GM23248 (cell line): ENCODE measurements around the gene ZBTB7C. TPM values are rescaled to one million over a fixed set of nuclear protein-coding genes. Genes with fewer than 3 reads are reported as not detected.

Experiments used
- DNase-seq: peaks from one replicate; pipeline ENCODE4 v3.0.0-alpha.2; 2015
- H2AFZ ChIP-seq: fragments of 200-600 bp; sonication (generic); 2 replicates; pipeline ENCODE4 v1.6.1; 2016; ENCODE audit warnings: antibody characterized with exemption
- H3F3A ChIP-seq: fragments of 200-600 bp; sonication (generic); 2 replicates; pipeline ENCODE4 v1.6.1; 2016; ENCODE audit warnings: mild to moderate bottlenecking, antibody characterized with exemption, mixed run types; ENCODE audit not compliant: insufficient read depth
- H3K27ac ChIP-seq: fragments of 200-600 bp; sonication (generic); 2 replicates; pipeline ENCODE4 v1.5.1; 2016; ENCODE audit warnings: mild to moderate bottlenecking
- H3K27me3 ChIP-seq: fragments of 200-600 bp; sonication (generic); replicated peaks from 2 replicates; pipeline ENCODE4 v1.6.1; 2016; ENCODE audit warnings: mild to moderate bottlenecking; ENCODE audit not compliant: insufficient read depth
- H3K36me3 ChIP-seq: fragments of 200-600 bp; sonication (generic); 2 replicates; pipeline ENCODE4 v1.6.1; 2016; ENCODE audit warnings: low read depth, mild to moderate bottlenecking
- H3K4me1 ChIP-seq: fragments of 200-600 bp; sonication (generic); 2 replicates; pipeline ENCODE4 v1.6.1; 2016; ENCODE audit warnings: mild to moderate bottlenecking; ENCODE audit not compliant: insufficient read depth
- H3K4me2 ChIP-seq: fragments of 200-600 bp; sonication (generic); one replicate; pipeline ENCODE4 v1.6.1; 2016; ENCODE audit warnings: mild to moderate bottlenecking; ENCODE audit not compliant: unreplicated experiment
- H3K4me3 ChIP-seq: fragments of 200-600 bp; sonication (generic); 2 replicates; pipeline ENCODE4 v1.5.1; 2016; ENCODE audit warnings: mild to moderate bottlenecking
- H3K79me2 ChIP-seq: fragments of 200-600 bp; sonication (generic); 2 replicates; pipeline ENCODE4 v1.6.1; 2016; ENCODE audit warnings: mild to moderate bottlenecking; ENCODE audit not compliant: insufficient read depth
- H3K9ac ChIP-seq: fragments of 200-600 bp; sonication (generic); 2 replicates; pipeline ENCODE4 v1.6.1; 2016; ENCODE audit warnings: mild to moderate bottlenecking
- H3K9me2 ChIP-seq: fragments of 200-600 bp; sonication (generic); 2 replicates; pipeline ENCODE4 v1.6.1; 2016; ENCODE audit warnings: mixed run types, mild to moderate bottlenecking, moderate library complexity; ENCODE audit not compliant: insufficient read depth
- H3K9me3 ChIP-seq: fragments of 200-600 bp; sonication (generic); one replicate; pipeline ENCODE4 v1.6.1; 2017; ENCODE audit warnings: low read depth
- H4K20me1 ChIP-seq: fragments of 200-600 bp; sonication (generic); 2 replicates; pipeline ENCODE4 v1.6.0; 2016; ENCODE audit not compliant: insufficient read depth
- EZH2 ChIP-seq: fragments of 200-600 bp; sonication (generic); IDR thresholded peaks from 2 replicates; pipeline ENCODE4 v1.6.1; 2018; ENCODE audit warnings: antibody characterized with exemption, mild to moderate bottlenecking; ENCODE audit not compliant: insufficient read depth, poor library complexity, severe bottlenecking
- EZH2phosphoT487 ChIP-seq: fragments of 200-600 bp; sonication (generic); IDR thresholded peaks from 2 replicates; pipeline ENCODE4 v1.6.1; 2018; ENCODE audit warnings: antibody characterized with exemption, moderate library complexity, mild to moderate bottlenecking, low read depth; ENCODE audit not compliant: insufficient read depth
- WGBS, 2 experiments: methylation state at CpG; one replicate each; pipeline ENCODE4 v1.1.6; 2015 to 2017; ENCODE audit warnings: low lambda C conversion rate in 2 of 2, low coverage in 1 of 2; ENCODE audit errors: missing lambda C conversion rate in 2 of 2; 5-methylcytosine and 5-hydroxymethylcytosine counted together
- in situ Hi-C: fragments of 300-500 bp; cut with MboI; formaldehyde crosslinking; loops from 2 replicates; pipeline ENCODE4 v1.15.0; 2020
- polyA plus RNA-seq: library from polyadenylated mRNA; unstranded; fragments of >200 nt; fragmentation: Nextera tagmentation; extraction: Ambion mirVana; gene quantifications from 2 replicates; pipeline ENCODE4 v1.2.1, GENCODE V29; 2016
- total RNA-seq: library from RNA; depleted of rRNA; stranded (reverse); fragments of >200 nt; shearing (Covaris generic); gene quantifications from 2 replicates; pipeline ENCODE4 v1.2.3, GENCODE V29; 2014

The ZBTB7C gene
- total and polyA plus RNA-seq, 2 experiments from 2014 or later, result not detected

DNA sequence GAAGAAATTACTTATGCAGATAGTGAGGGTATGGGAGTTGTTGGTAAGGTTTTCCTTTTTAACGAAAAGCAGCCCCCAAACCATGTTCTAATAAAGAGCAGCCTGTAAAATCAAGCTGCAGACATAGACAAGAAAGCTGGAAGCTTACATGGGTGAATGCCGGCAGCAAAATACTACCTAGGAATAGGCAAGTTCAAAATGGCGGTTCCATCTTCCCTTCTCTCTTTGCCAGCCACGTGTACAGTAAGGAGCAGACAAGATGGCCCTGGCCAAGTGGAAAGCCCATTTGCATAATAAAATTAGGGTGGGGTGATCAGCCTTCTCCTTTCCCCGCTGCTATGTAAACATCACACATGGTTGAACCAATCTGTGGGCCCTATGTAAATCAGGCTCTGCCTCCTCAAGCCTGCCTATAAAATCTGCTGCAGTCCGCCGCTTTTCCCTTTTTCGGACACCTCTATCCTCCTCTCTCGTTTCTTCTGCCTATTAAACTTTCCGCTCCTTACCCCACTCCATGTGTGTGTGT lies 155.0 kb downstream of the ZBTB7C start:
- Histone ChIP-seq H3K9ac (no peak overlapping the region), H3K27me3 (peaks cover 22% of the 10 kb centered on the region; the same call in 1 of the 2 replicates), H3K79me2 (no peaks in the 10 kb centered on the region), H3K9me3 (peaks cover 2% of the 10 kb centered on the region), H3K27ac (no peak overlapping the region), H4K20me1 (no peaks in the 10 kb centered on the region), H3F3A (no peaks in the 10 kb centered on the region), H3K4me1 (no peaks in the 10 kb centered on the region), H3K4me3 (no peak overlapping the region), H3K4me2 (no peak overlapping the region), H3K9me2 (no peaks in the 10 kb centered on the region), H2AFZ (no peak overlapping the region), H3K36me3 (no peaks in the 10 kb centered on the region)
- TF ChIP-seq EZH2 (no peak), EZH2phosphoT487 (no peak)
- 67 to 73% methylated on average over 10 of the region's 10 CpGs for WGBS, 2 experiments
- in situ Hi-C loops, result no loop called here
- DNase-seq, result no peak

DNA sequence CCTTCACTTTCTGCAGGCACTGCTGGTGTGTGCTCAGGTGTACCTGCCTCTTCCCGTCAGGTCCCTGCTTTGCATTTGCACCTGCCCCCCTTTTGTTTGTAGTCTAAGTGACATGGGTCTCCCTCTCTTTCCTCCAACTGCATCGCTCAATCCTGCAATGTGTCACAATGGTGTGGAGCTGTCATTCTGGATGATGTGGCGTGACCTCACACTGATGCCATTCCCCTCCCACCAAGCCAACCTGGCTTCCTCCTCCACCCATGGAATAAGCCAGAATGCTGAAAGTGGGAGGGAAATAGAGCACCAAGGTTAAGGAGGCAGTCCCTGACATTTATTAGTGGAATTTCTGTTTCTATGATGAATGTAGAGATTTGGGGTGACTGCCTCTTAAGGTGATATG lies 156.7 kb downstream of the ZBTB7C start:
- H3K4me2 ChIP-seq, result no peak overlapping the region
- WGBS, 2 experiments, result 47 to 57% methylated on average over 3 of the region's 3 CpGs
- peaks cover 24% of the 10 kb centered on the region; the same call in 1 of the 2 replicates for H3K27me3 ChIP-seq
- H3K36me3 ChIP-seq, result no peaks in the 10 kb centered on the region
- no peak overlapping the region for H3K27ac ChIP-seq
- H3K4me1 ChIP-seq, result no peaks in the 10 kb centered on the region
- H2AFZ ChIP-seq, result no peak overlapping the region
- no peaks in the 10 kb centered on the region for H3K9me2 ChIP-seq
- DNase-seq, result no peak
- no peak overlapping the region for H3K9ac ChIP-seq
- no peaks in the 10 kb centered on the region for H3F3A ChIP-seq
- H4K20me1 ChIP-seq, result no peaks in the 10 kb centered on the region
- peaks cover 2% of the 10 kb centered on the region for H3K9me3 ChIP-seq
- no peaks in the 10 kb centered on the region for H3K79me2 ChIP-seq
- no peak overlapping the region for H3K4me3 ChIP-seq
- in situ Hi-C loops, result no loop called here
- TF ChIP-seq EZH2phosphoT487 (no peak), EZH2 (no peak)

DNA sequence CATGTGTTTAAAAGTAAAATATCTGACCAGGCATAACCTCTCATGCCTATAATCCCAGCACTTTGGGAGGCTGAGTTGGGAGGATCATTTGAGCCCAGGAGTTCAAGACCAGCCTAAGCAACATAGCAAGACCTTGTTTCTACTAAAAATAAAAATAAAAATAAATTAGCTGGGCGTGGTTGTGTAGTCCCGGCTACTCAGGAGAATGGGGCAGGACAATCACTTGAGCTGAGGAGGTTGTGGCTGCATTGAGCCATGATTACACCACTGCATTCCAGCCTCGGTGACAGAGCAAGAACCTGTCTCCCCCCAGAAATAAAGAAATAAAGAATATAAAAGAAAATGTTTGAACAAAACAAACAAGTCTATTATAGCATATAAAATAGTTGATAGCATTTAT lies 158.3 kb downstream of the ZBTB7C start:
- H3F3A ChIP-seq, result no peaks in the 10 kb centered on the region
- H3K9ac ChIP-seq, result no peak overlapping the region
- no peak for DNase-seq
- no peak overlapping the region for H3K27ac ChIP-seq
- no peaks in the 10 kb centered on the region for H3K9me2 ChIP-seq
- H3K79me2 ChIP-seq, result no peaks in the 10 kb centered on the region
- no peaks in the 10 kb centered on the region for H3K9me3 ChIP-seq
- no peaks in the 10 kb centered on the region for H3K4me1 ChIP-seq
- H3K4me3 ChIP-seq, result no peak overlapping the region
- no peak overlapping the region for H3K4me2 ChIP-seq
- H3K27me3 ChIP-seq, result peaks cover 24% of the 10 kb centered on the region; the same call in 1 of the 2 replicates
- TF ChIP-seq EZH2phosphoT487, result no peak
- no peak for TF ChIP-seq EZH2
- 9 to 13% methylated on average over 3 of the region's 3 CpGs for WGBS, 2 experiments
- no peak overlapping the region for H2AFZ ChIP-seq
- H3K36me3 ChIP-seq, result no peaks in the 10 kb centered on the region
- in situ Hi-C loops, result no loop called here
- H4K20me1 ChIP-seq, result no peaks in the 10 kb centered on the region

GRCh38 chr18:48250362-48250907 lies 158.7 kb downstream of the ZBTB7C start:
- no peaks in the 10 kb centered on the region for H3K9me3 ChIP-seq
- H4K20me1 ChIP-seq, result no peaks in the 10 kb centered on the region
- H3F3A ChIP-seq, result no peaks in the 10 kb centered on the region
- H3K27me3 ChIP-seq, result peaks cover 24% of the 10 kb centered on the region; the same call in 1 of the 2 replicates
- H3K9ac ChIP-seq, result no peak overlapping the region
- DNase-seq, result no peak
- in situ Hi-C loops, result no loop called here
- no peak overlapping the region for H3K27ac ChIP-seq
- H3K4me3 ChIP-seq, result no peak overlapping the region
- WGBS, 2 experiments, result 21 to 35% methylated on average over 1 of the region's 1 CpG
- no peaks in the 10 kb centered on the region for H3K9me2 ChIP-seq
- H3K36me3 ChIP-seq, result no peaks in the 10 kb centered on the region
- H3K4me2 ChIP-seq, result no peak overlapping the region
- no peaks in the 10 kb centered on the region for H3K79me2 ChIP-seq
- no peak overlapping the region for H2AFZ ChIP-seq
- no peaks in the 10 kb centered on the region for H3K4me1 ChIP-seq
- TF ChIP-seq EZH2 (no peak), EZH2phosphoT487 (no peak)
